NCI-H2107 treated with DMSO at 0.1 percent for 48 hours (cell line): ENCODE measurements around the gene CEP135.

Experiments
- DNase-seq: peaks from one replicate; lab custom pipeline; 2025; ENCODE audit not compliant: unreplicated experiment; lab: John Stamatoyannopoulos, UW

The CEP135 gene

GRCh38 chr4:56077676-56078075, 128.9 kb downstream of the CEP135 start:
- no peak for DNase-seq

GRCh38 chr4:56078866-56079265, 130.1 kb downstream of the CEP135 start:
- DNase-seq, result no peak

- DNase-seq, result no peak
Measured at GRCh38 chr4:56080384-56080783, 131.6 kb downstream of the CEP135 start.

- no peak for DNase-seq
Measured at GRCh38 chr4:56082829-56083228, 134.1 kb downstream of the CEP135 start.
